Retinal pigment epithelial cell (primary cell): ENCODE measurements around the gene GBP1.

Experiments used
- DNase-seq: peaks from one replicate; pipeline ENCODE4 v3.0.0-alpha.2; 2010; ENCODE audit warnings: low read depth
- H3K4me3 ChIP-seq: 2 replicates; pipeline ENCODE4 v1.5.1; 2011; ENCODE audit warnings: mild to moderate bottlenecking, low read length, control low read depth, moderate library complexity
- TF ChIP-seq, protein P1 (sequence below): conservative IDR thresholded peaks from 2 replicates; pipeline ENCODE4 v1.5.1; 2011; ENCODE audit warnings: low read depth, low read length, control low read depth, inconsistent platforms

GBP1 gene

DNA sequence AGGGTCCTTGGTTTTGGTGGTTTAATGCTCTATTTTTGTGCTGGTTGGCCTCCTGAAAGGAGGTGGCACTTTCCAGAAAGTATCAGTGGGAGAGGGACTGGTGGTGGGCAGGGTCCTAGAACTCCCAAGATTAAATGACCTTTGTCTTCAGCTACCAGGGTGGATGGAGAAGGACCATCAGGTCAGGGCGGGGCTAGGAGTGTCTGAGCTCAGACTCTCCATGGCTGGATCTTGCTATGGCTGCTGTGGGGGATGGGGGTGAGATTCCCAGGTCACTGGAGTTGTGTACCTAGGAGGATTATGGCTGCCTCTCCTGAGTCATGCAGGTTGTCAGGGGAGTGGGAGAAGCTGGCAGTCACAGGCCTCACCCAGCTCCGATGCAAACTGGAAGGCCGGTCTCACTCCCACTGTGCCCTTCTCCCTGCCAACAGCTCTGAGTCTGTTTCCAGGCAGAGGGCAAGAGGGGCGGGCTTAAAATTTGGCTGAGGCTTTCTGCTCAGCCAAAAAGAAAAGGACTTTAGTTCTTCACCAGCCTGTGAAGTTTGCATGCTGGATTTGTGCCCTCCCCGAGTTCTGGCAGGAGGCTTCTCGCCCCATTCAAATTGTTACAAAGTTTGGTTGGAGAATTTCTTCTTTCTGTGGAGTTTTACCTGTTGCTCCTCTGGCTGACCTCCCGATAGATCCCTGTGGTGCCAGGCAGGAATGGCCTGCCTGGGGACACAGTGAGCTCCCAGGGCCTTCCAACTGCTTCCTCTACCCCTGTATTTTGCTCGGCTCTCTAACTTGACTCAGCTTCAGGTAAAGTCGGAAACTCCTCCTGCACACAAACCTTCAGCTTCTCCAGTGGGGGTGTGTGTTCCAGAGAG lies 59.5 kb downstream of the GBP1 start:
- TF ChIP-seq, protein P1, sequence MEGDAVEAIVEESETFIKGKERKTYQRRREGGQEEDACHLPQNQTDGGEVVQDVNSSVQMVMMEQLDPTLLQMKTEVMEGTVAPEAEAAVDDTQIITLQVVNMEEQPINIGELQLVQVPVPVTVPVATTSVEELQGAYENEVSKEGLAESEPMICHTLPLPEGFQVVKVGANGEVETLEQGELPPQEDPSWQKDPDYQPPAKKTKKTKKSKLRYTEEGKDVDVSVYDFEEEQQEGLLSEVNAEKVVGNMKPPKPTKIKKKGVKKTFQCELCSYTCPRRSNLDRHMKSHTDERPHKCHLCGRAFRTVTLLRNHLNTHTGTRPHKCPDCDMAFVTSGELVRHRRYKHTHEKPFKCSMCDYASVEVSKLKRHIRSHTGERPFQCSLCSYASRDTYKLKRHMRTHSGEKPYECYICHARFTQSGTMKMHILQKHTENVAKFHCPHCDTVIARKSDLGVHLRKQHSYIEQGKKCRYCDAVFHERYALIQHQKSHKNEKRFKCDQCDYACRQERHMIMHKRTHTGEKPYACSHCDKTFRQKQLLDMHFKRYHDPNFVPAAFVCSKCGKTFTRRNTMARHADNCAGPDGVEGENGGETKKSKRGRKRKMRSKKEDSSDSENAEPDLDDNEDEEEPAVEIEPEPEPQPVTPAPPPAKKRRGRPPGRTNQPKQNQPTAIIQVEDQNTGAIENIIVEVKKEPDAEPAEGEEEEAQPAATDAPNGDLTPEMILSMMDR: no peak
- DNase-seq: no peak
- H3K4me3 ChIP-seq: no peak overlapping the region
